ENCODE results near the gene VMO1. TPM values are rescaled to one million over a fixed set of nuclear protein-coding genes. Genes with fewer than 3 reads are reported as not detected.

The VMO1 gene
- total RNA-seq, 1 experiment from 2014 or later = not detected

- H3K79me1 ChIP-seq (ENCODE audit: insufficient read depth, low read depth, low read length, poor library complexity, severe bottlenecking) = no peaks in the 10 kb centered on the region
- H2BK20ac ChIP-seq (ENCODE audit: low read depth, low read length, poor library complexity, severe bottlenecking) = no peak within 1 kb of the TSS
- H3K27ac Mint-ChIP-seq = peak within 1 kb of the TSS in 2 of 3 experiments; percentile 37 to 45; a peak in 2 of 7 replicates
- H3T11ph ChIP-seq (ENCODE audit: low read length) = no peak within 1 kb of the TSS
- DNase-seq = no peak
- no peak within 1 kb of the TSS for H3K4ac ChIP-seq (ENCODE audit: low read depth, low read length)
- no peak within 1 kb of the TSS for H3K56ac ChIP-seq (ENCODE audit: insufficient read length, low read depth, low read length)
- H2BK12ac ChIP-seq (ENCODE audit: insufficient read length, low read depth, low read length) = no peak within 1 kb of the TSS
- H3K4me1 ChIP-seq (ENCODE audit: insufficient read depth, low read length) = no peaks in the 10 kb centered on the region
- peaks cover 4 to 12% of the 10 kb centered on the region in 2 experiments for H3K4me1 Mint-ChIP-seq
- no peak within 1 kb of the TSS for H3K4me2 ChIP-seq (ENCODE audit: insufficient read depth, insufficient read length, low read length)
- H3K14ac ChIP-seq (ENCODE audit: insufficient read depth, low read length) = no peak within 1 kb of the TSS
- no CpG with 5 or more reads among the region's 9 CpGs for WGBS (ENCODE audit: extremely low coverage, insufficient read length, low lambda C conversion rate)
- H2BK120ac ChIP-seq (ENCODE audit: low read depth, low read length, poor library complexity, severe bottlenecking) = no peak within 1 kb of the TSS
- no peak within 1 kb of the TSS for H3K27ac ChIP-seq (ENCODE audit: insufficient read length, low read depth, low read length)
- H3K23me2 ChIP-seq (ENCODE audit: insufficient read length, low read depth, low read length, poor library complexity, severe bottlenecking) = no peaks in the 10 kb centered on the region
- H2BK15ac ChIP-seq (ENCODE audit: low read depth, low read length) = no peak within 1 kb of the TSS
- no peak within 1 kb of the TSS for H2BK5ac ChIP-seq (ENCODE audit: insufficient read length, low read length)
- no peak within 1 kb of the TSS for H3K4me3 Mint-ChIP-seq
- no peak within 1 kb of the TSS for H3K18ac ChIP-seq (ENCODE audit: insufficient read length, low read depth, low read length)
- no peak within 1 kb of the TSS for H2AK5ac ChIP-seq (ENCODE audit: insufficient read length, low read length)
- H3K27me3 Mint-ChIP-seq (ENCODE audit: low read depth) = no peaks in the 10 kb centered on the region; the same call in 1 of the 2 replicates
- no peak within 1 kb of the TSS for H4K8ac ChIP-seq (replicated peaks; ENCODE audit: insufficient read length, low read depth, low read length)
- H3K23ac ChIP-seq (ENCODE audit: insufficient read length, low read depth, low read length) = no peak within 1 kb of the TSS
- no peaks in the 10 kb centered on the region for H3K9me3 Mint-ChIP-seq
- no peaks in the 10 kb centered on the region for H3K79me2 ChIP-seq (ENCODE audit: insufficient read depth, low read length)
- no peaks in the 10 kb centered on the region for H4K20me1 ChIP-seq (ENCODE audit: control insufficient read depth, insufficient read depth, insufficient read length)
- no peak within 1 kb of the TSS for H3K9ac ChIP-seq (ENCODE audit: extremely low read depth, insufficient read length, low read length)
- peaks cover 13 to 17% (median 15%) of the 10 kb centered on the region in 3 experiments; a peak in 6 of 7 replicates for H3K36me3 Mint-ChIP-seq (ENCODE audit: insufficient read depth in 1 of 3, low read depth in 3 of 3)
- TF ChIP-seq, protein P1, sequence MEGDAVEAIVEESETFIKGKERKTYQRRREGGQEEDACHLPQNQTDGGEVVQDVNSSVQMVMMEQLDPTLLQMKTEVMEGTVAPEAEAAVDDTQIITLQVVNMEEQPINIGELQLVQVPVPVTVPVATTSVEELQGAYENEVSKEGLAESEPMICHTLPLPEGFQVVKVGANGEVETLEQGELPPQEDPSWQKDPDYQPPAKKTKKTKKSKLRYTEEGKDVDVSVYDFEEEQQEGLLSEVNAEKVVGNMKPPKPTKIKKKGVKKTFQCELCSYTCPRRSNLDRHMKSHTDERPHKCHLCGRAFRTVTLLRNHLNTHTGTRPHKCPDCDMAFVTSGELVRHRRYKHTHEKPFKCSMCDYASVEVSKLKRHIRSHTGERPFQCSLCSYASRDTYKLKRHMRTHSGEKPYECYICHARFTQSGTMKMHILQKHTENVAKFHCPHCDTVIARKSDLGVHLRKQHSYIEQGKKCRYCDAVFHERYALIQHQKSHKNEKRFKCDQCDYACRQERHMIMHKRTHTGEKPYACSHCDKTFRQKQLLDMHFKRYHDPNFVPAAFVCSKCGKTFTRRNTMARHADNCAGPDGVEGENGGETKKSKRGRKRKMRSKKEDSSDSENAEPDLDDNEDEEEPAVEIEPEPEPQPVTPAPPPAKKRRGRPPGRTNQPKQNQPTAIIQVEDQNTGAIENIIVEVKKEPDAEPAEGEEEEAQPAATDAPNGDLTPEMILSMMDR (conservative IDR thresholded peaks at IDR 0.05) = no peak
- no peak within 1 kb of the TSS for H4K5ac ChIP-seq (ENCODE audit: insufficient read length, low read depth, low read length)
- no peaks in the 10 kb centered on the region for H3K27me3 ChIP-seq (ENCODE audit: insufficient read depth, low read length)
- H3K9me3 ChIP-seq (ENCODE audit: control insufficient read depth, low read depth, low read length) = no peaks in the 10 kb centered on the region
- no peak within 1 kb of the TSS for H2AFZ ChIP-seq (ENCODE audit: low read length)
- H4K91ac ChIP-seq (ENCODE audit: insufficient read length, low read depth, low read length) = no peak within 1 kb of the TSS
Measured at GRCh38 chr17:4802228-4802627, 16.1 kb upstream of the VMO1 start, which contains the start of gene C17orf114. C17orf114 (minus strand) TSS chr17:4802328.
